OCI-LY7 (cell line): ENCODE results near the gene FNDC1. TPM values are rescaled to one million over a fixed set of nuclear protein-coding genes. Genes with fewer than 3 reads are reported as not detected.

ENCODE experiments used
- BruUV-seq: library from RNA; stranded (reverse); fragments of 400-500 nt; replicated peaks from 2 replicates; lab custom pipeline; 2021; lab: Mats Ljungman, UMichigan
- CTCF ChIA-PET: fragments of 300-600 bp; sonication (Branson Sonifier 250); formaldehyde crosslinking; loops from one replicate; lab custom pipeline; 2022; ENCODE audit warnings: antibody characterized with exemption; ENCODE audit not compliant: unreplicated experiment; lab: Charles Lee
- POLR2A ChIA-PET: fragments of 300-600 bp; sonication (Branson Sonifier 250); formaldehyde crosslinking; loops from one replicate; lab custom pipeline; 2022; ENCODE audit warnings: antibody characterized with exemption; lab: Charles Lee
- DNase-seq: peaks from one replicate; pipeline ENCODE4 v3.0.0-alpha.2; 2015; ENCODE audit warnings: low spot score
- H2AFZ ChIP-seq: fragments of 200-600 bp; sonication (generic), shearing (Covaris generic); 2 replicates; pipeline ENCODE4 v1.6.1; 2014; ENCODE audit warnings: mild to moderate bottlenecking, antibody characterized with exemption, low read length, moderate library complexity
- H3K27ac ChIP-seq: fragments of 200-600 bp; sonication (generic); 2 replicates; pipeline ENCODE4 v1.5.1; 2014; ENCODE audit warnings: mixed run types, low read depth, mild to moderate bottlenecking, moderate library complexity, low read length, inconsistent platforms; ENCODE audit not compliant: poor library complexity, severe bottlenecking
- H3K36me3 ChIP-seq: fragments of 200-600 bp; sonication (generic); 2 replicates; pipeline ENCODE4 v1.6.1; 2014; ENCODE audit warnings: mild to moderate bottlenecking, antibody characterized with exemption, low read length, moderate library complexity, mixed read lengths; ENCODE audit not compliant: insufficient read depth
- H3K4me1 ChIP-seq: fragments of 200-600 bp; sonication (generic); 2 replicates; pipeline ENCODE4 v1.5.1; 2014; ENCODE audit warnings: mild to moderate bottlenecking, low read length; ENCODE audit not compliant: insufficient read depth, poor library complexity, severe bottlenecking
- H3K4me2 ChIP-seq: fragments of 200-600 bp; sonication (generic); 2 replicates; pipeline ENCODE4 v1.6.1; 2014; ENCODE audit warnings: mild to moderate bottlenecking, low read length
- H3K4me3 ChIP-seq: fragments of 200-600 bp; sonication (generic); 2 replicates; pipeline ENCODE4 v1.5.1; 2014; ENCODE audit warnings: mild to moderate bottlenecking, low read depth, low read length; ENCODE audit not compliant: poor library complexity, severe bottlenecking
- H3K79me2 ChIP-seq: fragments of 200-600 bp; sonication (generic); 2 replicates; pipeline ENCODE4 v1.6.1; 2016; ENCODE audit warnings: low read depth, mild to moderate bottlenecking, low read length, moderate library complexity, mixed read lengths; ENCODE audit not compliant: insufficient read depth
- H3K9me2 ChIP-seq: fragments of 200-600 bp; sonication (generic); 2 replicates; pipeline ENCODE4 v1.6.1; 2016; ENCODE audit warnings: mild to moderate bottlenecking, low read length, mixed read lengths; ENCODE audit not compliant: insufficient read depth
- H3K9me3 ChIP-seq: fragments of 200-600 bp; sonication (generic); 2 replicates; pipeline ENCODE4 v1.6.1; 2014; ENCODE audit warnings: mild to moderate bottlenecking, mixed run types, low read length, mixed read lengths
- H4K20me1 ChIP-seq: fragments of 200-600 bp; sonication (generic); 2 replicates; pipeline ENCODE4 v1.6.1; 2014; ENCODE audit warnings: mild to moderate bottlenecking, antibody characterized with exemption, low read length, moderate library complexity, mixed read lengths; ENCODE audit not compliant: insufficient read depth
- EZH2phosphoT487 ChIP-seq: fragments of 200-600 bp; sonication (generic); IDR thresholded peaks from 2 replicates; pipeline ENCODE4 v1.6.1; 2018; ENCODE audit warnings: low read depth, borderline replicate concordance, mild to moderate bottlenecking, mixed run types, antibody characterized with exemption, low read length, moderate library complexity, mixed read lengths
- intact Hi-C: fragments of 100-400 bp; cut with micrococcal nuclease; formaldehyde crosslinking; loops from one replicate; pipeline ENCODE4 v1.10.0; 2022; ENCODE audit not compliant: unreplicated experiment
- total RNA-seq, 2 experiments: library from RNA; depleted of rRNA in 1 of 2; stranded (reverse); fragments of >200 nt in 1 of 2; shearing (Covaris generic) in 1 of 2; gene quantifications; 2 replicates each; pipeline ENCODE4 v1.2.3, GENCODE V29; 2014 to 2022
- TF ChIP-seq, protein P1 (sequence below): fragments of 200-600 bp; sonication (generic); conservative IDR thresholded peaks from 2 replicates; pipeline ENCODE4 v1.5.1; 2014; ENCODE audit warnings: mild to moderate bottlenecking, antibody characterized with exemption, low read length, moderate library complexity, mixed read lengths

FNDC1 gene
- total RNA-seq, 2 experiments from 2014 or later, result 0.16 to 19.9 TPM

DNA sequence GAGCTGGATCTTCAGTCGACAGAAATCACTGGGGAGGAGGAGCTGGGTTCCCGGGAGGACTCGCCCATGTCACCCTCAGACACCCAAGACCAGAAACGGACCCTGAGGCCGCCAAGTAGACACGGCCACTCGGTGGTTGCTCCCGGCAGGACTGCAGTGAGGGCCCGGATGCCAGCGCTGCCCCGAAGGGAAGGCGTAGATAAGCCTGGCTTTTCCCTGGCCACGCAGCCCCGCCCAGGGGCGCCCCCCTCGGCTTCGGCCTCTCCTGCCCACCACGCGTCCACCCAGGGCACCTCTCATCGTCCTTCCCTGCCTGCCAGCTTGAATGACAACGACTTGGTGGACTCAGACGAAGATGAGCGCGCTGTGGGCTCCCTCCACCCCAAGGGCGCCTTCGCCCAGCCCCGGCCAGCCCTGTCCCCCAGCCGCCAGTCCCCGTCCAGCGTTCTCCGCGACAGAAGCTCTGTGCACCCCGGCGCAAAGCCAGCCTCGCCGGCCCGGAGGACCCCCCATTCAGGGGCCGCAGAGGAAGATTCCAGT, 63.0 kb downstream of the FNDC1 start:
- Histone ChIP-seq H3K4me3 (no peak overlapping the region), H2AFZ (no peak overlapping the region), H3K36me3 (no peaks in the 10 kb centered on the region), H3K79me2 (no peaks in the 10 kb centered on the region), H3K4me1 (no peaks in the 10 kb centered on the region), H3K27ac (no peak overlapping the region), H4K20me1 (no peaks in the 10 kb centered on the region), H3K4me2 (no peak overlapping the region), H3K9me2 (no peaks in the 10 kb centered on the region), H3K9me3 (no peaks in the 10 kb centered on the region)
- intact Hi-C loops, result no loop called here
- no peak for DNase-seq
- CTCF ChIA-PET, result no interaction called here
- POLR2A ChIA-PET, result no interaction called here
- no TSS peak for BruUV-seq
- TF ChIP-seq, protein P1, sequence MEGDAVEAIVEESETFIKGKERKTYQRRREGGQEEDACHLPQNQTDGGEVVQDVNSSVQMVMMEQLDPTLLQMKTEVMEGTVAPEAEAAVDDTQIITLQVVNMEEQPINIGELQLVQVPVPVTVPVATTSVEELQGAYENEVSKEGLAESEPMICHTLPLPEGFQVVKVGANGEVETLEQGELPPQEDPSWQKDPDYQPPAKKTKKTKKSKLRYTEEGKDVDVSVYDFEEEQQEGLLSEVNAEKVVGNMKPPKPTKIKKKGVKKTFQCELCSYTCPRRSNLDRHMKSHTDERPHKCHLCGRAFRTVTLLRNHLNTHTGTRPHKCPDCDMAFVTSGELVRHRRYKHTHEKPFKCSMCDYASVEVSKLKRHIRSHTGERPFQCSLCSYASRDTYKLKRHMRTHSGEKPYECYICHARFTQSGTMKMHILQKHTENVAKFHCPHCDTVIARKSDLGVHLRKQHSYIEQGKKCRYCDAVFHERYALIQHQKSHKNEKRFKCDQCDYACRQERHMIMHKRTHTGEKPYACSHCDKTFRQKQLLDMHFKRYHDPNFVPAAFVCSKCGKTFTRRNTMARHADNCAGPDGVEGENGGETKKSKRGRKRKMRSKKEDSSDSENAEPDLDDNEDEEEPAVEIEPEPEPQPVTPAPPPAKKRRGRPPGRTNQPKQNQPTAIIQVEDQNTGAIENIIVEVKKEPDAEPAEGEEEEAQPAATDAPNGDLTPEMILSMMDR, result no peak
- no peak for TF ChIP-seq EZH2phosphoT487

DNA sequence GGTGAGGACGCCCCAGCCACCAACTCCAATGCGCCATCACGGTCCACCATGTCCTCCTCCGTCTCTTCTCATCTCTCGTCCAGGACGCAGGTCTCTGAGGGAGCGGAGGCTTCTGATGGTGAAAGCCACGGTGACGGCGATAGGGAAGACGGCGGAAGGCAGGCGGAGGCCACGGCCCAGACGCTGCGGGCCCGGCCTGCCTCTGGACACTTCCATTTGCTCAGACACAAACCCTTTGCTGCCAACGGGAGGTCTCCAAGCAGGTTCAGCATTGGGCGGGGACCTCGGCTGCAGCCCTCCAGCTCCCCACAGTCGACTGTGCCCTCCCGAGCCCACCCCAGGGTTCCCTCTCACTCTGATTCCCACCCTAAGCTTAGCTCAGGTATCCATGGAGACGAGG, 63.6 kb downstream of the FNDC1 start:
- intact Hi-C loops, result no loop called here
- no TSS peak for BruUV-seq
- Histone ChIP-seq H3K9me2 (no peaks in the 10 kb centered on the region), H3K4me1 (no peaks in the 10 kb centered on the region), H3K79me2 (no peaks in the 10 kb centered on the region), H3K9me3 (no peaks in the 10 kb centered on the region), H3K4me2 (no peak overlapping the region), H3K4me3 (no peak overlapping the region), H4K20me1 (no peaks in the 10 kb centered on the region), H3K27ac (no peak overlapping the region), H2AFZ (no peak overlapping the region), H3K36me3 (no peaks in the 10 kb centered on the region)
- no peak for DNase-seq
- CTCF ChIA-PET, result no interaction called here
- TF ChIP-seq EZH2phosphoT487, result no peak
- TF ChIP-seq, protein P1, result no peak
- POLR2A ChIA-PET, result no interaction called here

DNA sequence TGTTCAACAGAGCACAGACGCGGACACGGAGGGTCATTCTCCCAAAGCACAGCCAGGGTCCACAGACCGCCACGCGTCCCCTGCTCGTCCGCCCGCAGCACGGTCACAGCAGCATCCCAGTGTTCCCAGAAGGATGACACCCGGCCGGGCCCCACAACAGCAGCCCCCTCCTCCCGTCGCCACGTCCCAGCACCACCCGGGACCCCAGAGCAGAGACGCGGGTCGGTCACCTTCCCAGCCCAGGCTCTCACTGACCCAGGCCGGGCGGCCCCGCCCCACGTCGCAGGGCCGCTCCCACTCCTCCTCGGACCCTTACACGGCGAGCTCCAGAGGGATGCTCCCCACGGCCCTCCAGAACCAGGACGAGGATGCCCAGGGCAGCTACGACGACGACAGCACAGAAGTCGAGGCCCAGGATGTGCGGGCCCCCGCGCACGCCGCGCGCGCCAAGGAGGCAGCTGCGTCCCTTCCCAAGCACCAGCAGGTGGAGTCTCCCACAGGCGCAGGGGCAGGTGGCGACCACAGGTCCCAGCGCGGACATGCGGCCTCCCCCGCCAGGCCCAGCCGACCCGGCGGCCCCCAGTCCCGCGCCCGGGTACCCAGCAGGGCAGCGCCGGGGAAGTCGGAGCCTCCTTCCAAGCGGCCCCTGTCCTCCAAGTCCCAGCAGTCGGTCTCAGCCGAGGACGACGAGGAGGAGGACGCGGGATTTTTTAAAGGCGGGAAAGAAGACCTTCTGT, 64.3 kb downstream of the FNDC1 start:
- Histone ChIP-seq H3K9me2 (no peaks in the 10 kb centered on the region), H2AFZ (no peak overlapping the region), H3K79me2 (no peaks in the 10 kb centered on the region), H3K9me3 (no peaks in the 10 kb centered on the region), H4K20me1 (no peaks in the 10 kb centered on the region), H3K36me3 (no peaks in the 10 kb centered on the region), H3K4me2 (no peak overlapping the region), H3K4me3 (no peak overlapping the region), H3K27ac (no peak overlapping the region), H3K4me1 (no peaks in the 10 kb centered on the region)
- no peak for DNase-seq
- POLR2A ChIA-PET, result interaction anchor here (0.6 kb wide), 1 partner anchor 70 kb away, joined by 3 read pairs; no protein-coding TSS in a partner anchor
- CTCF ChIA-PET, result no interaction called here
- TF ChIP-seq, protein P1, result no peak
- no peak for TF ChIP-seq EZH2phosphoT487
- BruUV-seq, result no TSS peak
- intact Hi-C loops, result no loop called here
